ENCODE data around the gene TRIM43B. TPM values are rescaled to one million over a fixed set of nuclear protein-coding genes. Genes with fewer than 3 reads are reported as not detected.
"Not testable (repeated sequence)": the region's sequence is repeated elsewhere in the genome, so short reads cannot be mapped to it uniquely, and the experiment has no call there.

The TRIM43B gene
- total RNA-seq, 1 experiment from 2014 or later: not detected

DNA sequence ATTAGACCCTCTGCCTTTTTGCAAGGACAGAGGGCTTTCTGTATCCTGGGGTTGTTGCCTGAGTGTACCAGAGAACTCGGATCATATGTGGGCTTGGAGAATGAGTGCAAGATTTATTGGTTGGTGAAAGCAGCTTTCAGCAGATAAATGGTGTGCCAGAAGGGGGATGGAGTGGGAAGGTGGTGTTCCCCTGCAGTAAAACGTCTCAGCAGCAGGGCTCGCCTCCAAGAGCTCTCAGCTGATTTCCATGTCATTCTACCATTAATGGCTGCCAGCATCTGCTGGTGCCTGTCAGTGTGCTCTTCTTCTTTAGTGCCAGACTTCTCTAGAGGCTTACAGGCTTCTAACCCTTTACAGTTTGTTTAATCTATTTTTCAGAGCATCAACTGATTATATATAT is 16.6 kb downstream of the TRIM43B start:
- not testable (repeated sequence) for H3K4me1 ChIP-seq (replicated peaks); H3K9me3 ChIP-seq (replicated peaks); H3K4me3 ChIP-seq; DNase-seq (ENCODE audit: low read depth in 1 of 2, low spot score in 2 of 2); H3K36me3 ChIP-seq; H3K27me3 ChIP-seq (replicated peaks); H3K27ac ChIP-seq

DNA sequence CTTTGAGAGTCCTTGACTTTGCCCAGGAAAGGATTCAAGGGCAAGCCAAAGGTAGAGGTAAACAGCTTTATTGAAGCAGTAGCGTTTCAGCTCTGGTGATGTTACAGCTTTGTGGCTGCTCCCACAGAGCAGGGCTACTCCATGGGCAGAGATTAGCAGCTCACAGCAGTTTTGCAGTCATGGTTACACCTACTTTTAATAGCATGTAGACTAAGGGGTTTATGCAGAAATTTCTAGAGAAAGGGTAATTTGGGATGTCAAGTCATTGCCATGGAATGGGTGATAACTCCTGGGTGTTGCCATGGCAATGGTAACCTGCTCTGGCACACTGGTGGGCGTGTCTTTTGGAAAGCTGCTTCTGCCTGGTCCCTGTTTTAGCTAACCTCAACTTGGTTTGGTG is 18.0 kb downstream of the TRIM43B start:
- not testable (repeated sequence) for H3K4me1 ChIP-seq (replicated peaks); DNase-seq (ENCODE audit: low read depth in 1 of 2, low spot score in 2 of 2); H3K9me3 ChIP-seq (replicated peaks); H3K27ac ChIP-seq; H3K27me3 ChIP-seq (replicated peaks); H3K4me3 ChIP-seq; H3K36me3 ChIP-seq

GRCh38 chr2:95463292-95463691 is 21.3 kb downstream of the TRIM43B start:
- DNase-seq (ENCODE audit: low read depth in 1 of 2, low spot score in 2 of 2); H3K9me3 ChIP-seq (replicated peaks); H3K4me1 ChIP-seq (replicated peaks); H3K27ac ChIP-seq; H3K27me3 ChIP-seq (replicated peaks); H3K36me3 ChIP-seq; H3K4me3 ChIP-seq: not testable (repeated sequence)

GRCh38 chr2:95445317-95445716 is 39.2 kb downstream of the TRIM43B start:
- not testable (repeated sequence) for H3K4me3 ChIP-seq; DNase-seq (ENCODE audit: low read depth in 1 of 2, low spot score in 2 of 2); H3K4me1 ChIP-seq (replicated peaks); H3K9me3 ChIP-seq (replicated peaks); H3K27me3 ChIP-seq (replicated peaks); H3K36me3 ChIP-seq; H3K27ac ChIP-seq

GRCh38 chr2:95442474-95443099 is 42.0 kb downstream of the TRIM43B start:
- not testable (repeated sequence) for H3K4me1 ChIP-seq (replicated peaks); H3K9me3 ChIP-seq (replicated peaks); H3K27ac ChIP-seq; H3K36me3 ChIP-seq; H3K4me3 ChIP-seq; DNase-seq (ENCODE audit: low read depth in 1 of 2, low spot score in 2 of 2); H3K27me3 ChIP-seq (replicated peaks)

- H3K27me3 ChIP-seq (replicated peaks); H3K4me3 ChIP-seq; H3K9me3 ChIP-seq (replicated peaks); H3K27ac ChIP-seq; H3K36me3 ChIP-seq; DNase-seq (ENCODE audit: low read depth in 1 of 2, low spot score in 2 of 2); H3K4me1 ChIP-seq (replicated peaks): not testable (repeated sequence)
Measured at GRCh38 chr2:95435872-95436209, 48.7 kb downstream of the TRIM43B start.

DNA sequence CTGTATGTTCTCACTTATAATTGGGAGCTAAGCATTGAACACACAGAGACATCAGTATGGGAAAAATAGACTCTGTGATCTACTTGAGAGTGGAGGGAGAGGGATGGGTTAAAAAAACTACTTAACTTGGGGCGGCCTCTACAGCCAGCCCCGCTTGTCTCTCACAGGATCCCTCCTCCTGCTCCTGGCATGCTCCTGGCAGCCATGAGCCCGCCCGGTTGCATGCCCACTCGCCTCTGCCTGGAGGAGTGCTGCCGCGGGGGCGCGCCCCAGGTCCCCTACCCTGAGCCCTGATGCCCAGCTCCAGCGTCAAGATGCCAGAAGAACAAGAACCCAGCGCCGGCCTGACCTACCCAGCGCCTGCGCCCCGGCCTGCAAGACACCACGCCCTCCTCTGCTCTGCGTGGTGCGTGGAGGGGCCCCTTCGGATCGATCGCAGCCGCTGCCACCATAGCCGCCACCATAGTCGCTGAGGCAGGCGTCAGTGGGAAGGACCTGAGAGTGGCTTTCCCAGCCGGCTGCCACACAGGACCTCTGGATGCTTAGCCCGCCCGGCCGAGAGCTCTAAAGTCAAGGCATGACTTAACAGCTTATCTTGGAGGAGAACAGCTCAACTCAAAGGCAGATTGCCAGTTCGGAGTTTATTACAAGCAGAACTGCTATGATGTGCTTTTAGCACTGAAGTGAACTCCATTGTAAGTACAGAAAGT is 49.2 kb downstream of the TRIM43B start:
- H3K27me3 ChIP-seq (replicated peaks); H3K27ac ChIP-seq; H3K36me3 ChIP-seq; H3K4me1 ChIP-seq (replicated peaks); H3K9me3 ChIP-seq (replicated peaks); DNase-seq (ENCODE audit: low read depth in 1 of 2, low spot score in 2 of 2); H3K4me3 ChIP-seq: not testable (repeated sequence)

DNA sequence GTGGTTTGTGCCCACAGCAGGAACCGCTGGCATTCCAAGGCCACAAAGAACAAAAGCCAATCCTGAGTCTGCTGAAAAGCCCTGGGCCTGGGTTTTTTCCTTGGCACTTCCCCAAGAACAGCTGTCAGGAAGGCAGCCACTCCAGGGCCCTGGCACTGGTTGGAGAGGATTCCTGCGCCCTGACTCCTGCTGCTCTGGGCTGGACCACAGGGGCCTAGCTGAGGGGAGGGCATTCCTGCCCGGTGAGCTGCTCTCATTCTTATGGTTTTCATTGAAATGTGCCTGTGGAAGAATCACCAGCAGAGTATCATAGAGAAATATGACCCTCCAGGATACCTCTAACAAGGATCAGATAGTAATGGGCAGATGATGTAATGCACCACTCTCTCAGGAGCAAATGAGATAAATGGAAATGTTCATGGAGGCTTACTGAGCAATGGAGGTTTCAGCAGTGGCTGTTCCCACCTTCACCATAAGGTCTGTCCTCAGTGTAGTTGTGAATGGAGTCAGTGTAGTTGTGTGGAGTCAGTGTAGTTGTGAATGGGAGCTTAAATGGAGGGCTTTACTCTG is 50.0 kb downstream of the TRIM43B start:
- not testable (repeated sequence) for H3K4me1 ChIP-seq (replicated peaks); H3K9me3 ChIP-seq (replicated peaks); H3K4me3 ChIP-seq; H3K36me3 ChIP-seq; H3K27ac ChIP-seq; H3K27me3 ChIP-seq (replicated peaks)
- peak; percentile 38 to 98 for DNase-seq (ENCODE audit: low read depth in 1 of 2, low spot score in 2 of 2)

DNA sequence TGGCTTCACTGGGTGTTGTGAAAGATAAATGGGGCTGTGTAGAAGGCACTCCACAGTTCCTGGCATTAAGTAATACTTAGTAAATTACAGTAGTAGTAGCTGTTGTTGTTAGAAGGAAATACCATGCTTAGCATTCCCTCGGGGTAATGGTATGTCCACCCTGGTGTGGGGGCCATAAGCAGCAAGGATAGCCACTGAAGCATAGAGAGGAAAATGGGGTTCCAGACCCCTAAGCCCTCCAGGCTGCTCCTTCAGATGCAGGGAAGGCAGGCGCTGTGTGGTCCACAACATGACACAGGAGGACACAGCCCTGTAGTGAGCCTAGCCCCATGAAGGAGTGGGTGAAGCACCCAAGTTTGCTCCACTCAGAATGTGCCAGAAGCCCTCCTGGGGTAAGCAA is 50.6 kb downstream of the TRIM43B start:
- H3K4me3 ChIP-seq; H3K9me3 ChIP-seq (replicated peaks); H3K27ac ChIP-seq; H3K36me3 ChIP-seq; H3K27me3 ChIP-seq (replicated peaks); H3K4me1 ChIP-seq (replicated peaks); DNase-seq (ENCODE audit: low read depth in 1 of 2, low spot score in 2 of 2): not testable (repeated sequence)

- not testable (repeated sequence) for H3K27ac ChIP-seq; H3K36me3 ChIP-seq; H3K4me1 ChIP-seq (replicated peaks); H3K27me3 ChIP-seq (replicated peaks); H3K9me3 ChIP-seq (replicated peaks); DNase-seq (ENCODE audit: low read depth in 1 of 2, low spot score in 2 of 2); H3K4me3 ChIP-seq
Measured at GRCh38 chr2:95433373-95433772, 51.2 kb downstream of the TRIM43B start.

DNA sequence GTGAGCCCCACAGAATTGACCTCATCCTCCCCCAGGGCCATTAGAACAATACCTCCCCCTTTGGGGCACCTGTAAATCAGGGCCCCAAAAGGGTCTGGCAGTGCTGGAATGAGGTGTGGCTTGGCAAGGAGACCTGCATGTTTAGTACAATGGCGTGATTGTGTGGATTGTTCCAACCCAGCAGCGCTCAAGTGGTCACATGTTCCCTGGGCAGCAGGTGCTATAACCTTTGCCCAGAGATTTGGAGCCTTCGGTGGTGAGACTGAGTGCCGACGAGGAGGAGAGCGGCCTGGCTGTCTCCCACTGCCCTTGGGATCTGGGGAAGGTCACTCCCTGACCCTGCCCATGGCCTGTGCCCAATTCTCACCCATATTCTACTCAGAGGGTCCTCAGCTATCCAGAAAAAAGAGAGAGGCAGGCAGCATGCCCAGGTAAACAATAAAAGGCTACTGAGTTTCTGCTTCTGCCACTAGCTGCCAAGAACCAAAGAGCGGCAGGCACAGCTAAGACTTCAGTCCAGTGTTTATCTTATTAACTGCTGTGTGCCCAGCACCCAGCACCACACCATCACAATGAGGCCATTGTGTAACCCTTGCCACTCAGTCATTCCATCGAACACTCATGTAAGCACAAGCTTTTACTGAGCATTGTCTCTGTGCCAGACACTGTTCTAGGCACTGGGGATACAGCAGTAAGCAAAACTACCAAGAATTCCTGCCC is 54.6 kb downstream of the TRIM43B start:
- H3K27ac ChIP-seq: not testable (repeated sequence)

GRCh38 chr2:95427196-95427867 is 57.2 kb downstream of the TRIM43B start:
- not testable (repeated sequence) for H3K27ac ChIP-seq; H3K36me3 ChIP-seq; H3K4me3 ChIP-seq; H3K4me1 ChIP-seq (replicated peaks); H3K27me3 ChIP-seq (replicated peaks); DNase-seq (ENCODE audit: low read depth in 1 of 2, low spot score in 2 of 2); H3K9me3 ChIP-seq (replicated peaks)

More for the DNA sequence above, 54.6 kb downstream of the TRIM43B start:
- not testable (repeated sequence) for H3K36me3 ChIP-seq; H3K4me3 ChIP-seq; H3K9me3 ChIP-seq (replicated peaks); H3K4me1 ChIP-seq (replicated peaks); H3K27me3 ChIP-seq (replicated peaks); DNase-seq (ENCODE audit: low read depth in 1 of 2, low spot score in 2 of 2)
